HG03442 (cell line): ENCODE measurements around the gene KAZN.

Experiments used
- ATAC-seq: cut with Tn5 transposase; IDR thresholded peaks from one replicate; pipeline ENCODE4 v1.9.1; 2021; ENCODE audit warnings: mild to moderate bottlenecking, moderate library complexity; ENCODE audit not compliant: unreplicated experiment

KAZN gene

DNA sequence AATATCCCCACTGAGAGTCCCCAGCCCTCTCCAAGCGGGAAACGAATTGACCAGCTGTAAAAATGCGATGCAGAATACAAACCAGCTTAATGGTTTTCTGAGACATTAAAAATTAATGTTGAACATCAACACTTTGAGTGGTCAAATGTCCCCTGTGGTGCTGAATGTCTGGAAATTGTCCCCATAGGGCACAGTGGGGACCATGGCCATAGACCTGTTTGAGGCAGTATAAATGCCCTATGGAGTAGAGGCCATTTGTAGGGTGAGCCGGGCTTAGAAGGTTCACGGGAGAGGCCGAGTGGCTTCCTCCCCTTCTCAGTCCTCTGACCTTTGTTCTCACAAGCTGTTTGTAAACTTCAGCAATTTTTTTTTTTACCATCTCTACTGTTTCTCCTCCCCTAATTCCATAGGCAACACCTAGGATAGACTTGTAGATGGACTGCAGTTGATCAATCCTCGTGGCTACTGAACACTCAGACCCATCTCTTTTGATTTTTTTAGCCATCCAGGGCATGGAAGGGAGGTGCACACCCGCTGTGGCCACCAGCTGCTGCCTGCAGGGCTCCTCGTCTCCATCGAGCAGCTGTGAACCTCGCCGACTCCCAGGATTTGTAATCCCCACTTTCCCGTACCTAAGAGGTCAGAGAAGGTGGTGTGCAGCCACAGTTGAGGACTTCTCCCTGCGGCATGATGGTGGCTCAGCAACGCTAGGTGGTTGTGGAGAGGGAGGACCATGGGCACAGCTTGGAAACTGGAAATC, 41.0 kb downstream of the KAZN start:
- no peak for ATAC-seq

DNA sequence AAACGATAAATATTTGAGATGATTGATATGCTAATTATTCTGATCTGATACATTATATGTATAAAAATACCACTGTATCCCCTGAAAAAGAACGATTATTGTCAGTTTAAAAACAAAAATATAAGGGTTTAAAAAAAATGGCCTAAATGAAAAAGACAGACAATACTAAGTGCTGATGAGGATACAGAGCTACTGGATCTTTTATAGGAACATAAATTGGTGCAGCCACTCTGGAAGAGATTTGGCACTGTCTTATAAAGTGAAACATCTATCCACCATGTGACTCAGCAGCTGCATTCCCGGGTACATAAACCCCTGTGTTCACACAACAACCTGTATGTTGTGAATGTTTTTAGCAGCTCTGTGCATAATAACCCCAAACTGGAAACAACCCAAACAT, 44.2 kb downstream of the KAZN start:
- no peak for ATAC-seq

DNA sequence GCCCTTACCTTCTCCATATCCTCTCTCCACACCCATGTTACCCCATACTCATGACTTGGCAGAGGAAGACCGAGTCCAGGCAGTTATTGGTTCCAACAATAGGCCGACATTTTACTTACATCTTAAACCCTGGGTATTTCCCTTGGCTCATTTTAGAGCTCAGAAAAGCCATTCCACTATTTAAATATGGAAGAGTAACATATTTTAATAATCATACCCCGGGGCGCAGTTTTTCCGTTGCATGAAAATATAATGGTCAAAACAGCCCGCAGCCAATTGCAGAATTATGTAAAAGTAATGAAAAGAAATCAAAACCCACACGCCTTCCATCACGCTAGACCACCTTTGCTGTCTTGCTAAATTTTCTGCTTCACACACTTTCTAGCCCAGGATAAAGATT, 48.5 kb downstream of the KAZN start:
- ATAC-seq = no peak

DNA sequence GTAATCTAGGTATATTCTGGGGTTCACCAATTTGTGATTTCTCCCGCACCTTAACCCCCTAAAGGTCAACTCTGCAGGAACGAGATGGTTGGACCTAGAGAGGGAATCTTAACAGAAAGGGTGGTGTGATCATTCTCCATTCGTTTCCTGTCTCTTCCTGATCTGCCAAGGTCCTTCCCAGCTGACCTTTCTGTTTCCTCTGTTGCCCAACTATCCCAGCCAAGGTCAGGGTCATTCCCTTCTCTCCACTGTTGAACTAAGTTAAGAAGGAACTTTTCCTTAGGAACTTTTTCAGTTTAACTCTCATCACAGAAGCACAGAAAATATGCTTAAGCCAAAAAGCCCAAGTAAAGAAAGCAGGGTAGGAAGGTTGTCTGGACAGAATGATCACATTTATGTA, 49.3 kb downstream of the KAZN start:
- no peak for ATAC-seq

DNA sequence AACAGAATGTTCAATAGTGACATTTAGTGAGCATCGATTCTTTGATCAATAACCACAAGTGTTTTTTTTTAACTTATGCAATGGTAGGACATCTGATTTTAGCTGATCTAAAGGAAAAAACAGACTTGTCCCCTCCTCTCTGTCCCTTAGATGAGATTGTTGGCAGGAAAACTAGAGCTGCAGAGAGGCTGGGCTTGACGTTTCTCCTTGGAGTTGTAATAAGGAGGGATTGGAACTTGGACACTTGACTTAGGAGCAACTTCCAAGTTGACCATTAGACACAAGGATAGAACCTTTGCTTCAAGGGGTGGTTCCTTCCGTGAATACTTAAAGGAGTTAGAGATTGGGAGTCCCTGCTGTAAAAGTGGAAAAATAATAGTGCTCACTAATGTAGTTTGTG, 49.9 kb downstream of the KAZN start:
- ATAC-seq = no peak

DNA sequence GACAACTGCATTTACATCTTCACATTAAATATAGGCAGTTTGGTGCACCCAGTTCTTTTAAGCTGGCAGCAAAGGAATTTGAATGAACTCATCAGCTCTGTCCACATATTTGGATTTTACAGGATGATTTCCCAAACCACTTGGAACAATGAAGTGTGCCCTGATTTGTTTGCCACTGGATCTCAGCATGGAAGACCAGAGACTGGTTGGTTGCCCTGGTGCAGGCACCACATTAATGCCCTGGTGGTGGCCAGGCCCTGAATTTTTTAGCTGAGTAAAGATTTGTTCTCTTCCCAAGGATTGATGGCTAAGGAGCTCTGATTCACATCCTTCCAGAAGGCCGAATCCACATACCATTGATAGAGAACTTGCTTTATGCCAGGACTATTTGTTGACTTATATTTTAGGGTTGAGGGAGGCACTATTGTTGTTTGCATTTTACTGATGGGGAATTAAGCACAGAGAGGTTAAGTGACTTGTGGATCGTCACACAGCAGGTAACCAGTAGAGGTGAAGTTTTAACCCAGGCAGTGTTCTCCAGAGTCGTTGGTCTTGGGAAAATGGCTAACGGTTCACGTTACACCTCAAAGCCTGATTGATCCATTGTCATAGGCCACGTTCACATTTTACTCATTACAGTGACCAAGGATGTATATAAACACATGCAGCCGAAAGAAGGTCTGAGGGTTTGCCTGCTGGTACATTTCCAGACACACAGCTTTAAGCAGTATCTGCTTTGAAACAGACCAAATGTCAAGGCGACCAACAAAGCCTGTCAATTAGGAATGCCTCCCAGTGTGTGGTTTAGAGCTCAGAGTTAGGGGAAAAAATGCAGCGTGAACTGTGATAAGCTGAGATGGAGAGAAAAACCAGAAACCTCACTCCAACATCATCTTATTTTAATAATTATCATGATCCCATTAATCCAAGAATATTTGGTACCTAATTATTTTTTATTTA, 50.7 kb downstream of the KAZN start:
- ATAC-seq = no peak

DNA sequence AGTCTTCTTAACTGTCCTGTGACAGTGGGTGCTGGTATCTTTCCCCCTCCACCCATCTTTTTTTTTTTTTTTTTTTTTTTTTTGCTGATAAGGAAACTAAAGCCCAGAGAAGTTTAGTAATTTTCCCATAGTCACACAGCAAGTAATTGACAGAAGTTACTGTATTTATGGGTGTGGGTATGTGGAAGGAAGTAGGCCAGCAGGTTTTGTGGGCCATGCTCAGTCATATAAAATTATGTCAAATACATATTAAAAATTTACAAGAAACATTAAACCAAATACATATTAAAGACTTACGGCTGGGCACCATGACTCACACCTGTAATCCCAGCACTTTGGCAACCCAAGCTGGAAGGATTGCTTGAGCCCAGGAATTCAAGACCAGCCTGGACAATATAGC, 51.5 kb downstream of the KAZN start:
- ATAC-seq = no peak

DNA sequence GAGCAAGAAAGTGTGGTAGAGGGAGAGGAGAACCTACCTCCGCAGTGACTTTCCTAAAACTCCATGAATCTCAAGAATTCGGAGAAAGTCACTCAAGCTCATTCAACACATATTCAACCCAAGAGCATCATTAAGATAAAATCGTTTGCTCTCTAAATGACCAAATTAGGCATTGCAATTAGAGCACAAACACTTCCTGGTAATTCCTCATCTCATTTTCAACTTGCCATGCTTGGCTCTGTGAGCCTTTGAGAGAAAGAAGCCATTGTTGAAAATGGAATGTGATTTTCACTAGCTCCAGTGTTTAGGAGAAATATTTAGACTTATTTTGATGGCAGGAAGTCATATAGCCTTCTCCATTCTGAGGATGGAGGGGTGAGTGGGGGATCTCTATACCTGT, 52.5 kb downstream of the KAZN start:
- no peak for ATAC-seq

DNA sequence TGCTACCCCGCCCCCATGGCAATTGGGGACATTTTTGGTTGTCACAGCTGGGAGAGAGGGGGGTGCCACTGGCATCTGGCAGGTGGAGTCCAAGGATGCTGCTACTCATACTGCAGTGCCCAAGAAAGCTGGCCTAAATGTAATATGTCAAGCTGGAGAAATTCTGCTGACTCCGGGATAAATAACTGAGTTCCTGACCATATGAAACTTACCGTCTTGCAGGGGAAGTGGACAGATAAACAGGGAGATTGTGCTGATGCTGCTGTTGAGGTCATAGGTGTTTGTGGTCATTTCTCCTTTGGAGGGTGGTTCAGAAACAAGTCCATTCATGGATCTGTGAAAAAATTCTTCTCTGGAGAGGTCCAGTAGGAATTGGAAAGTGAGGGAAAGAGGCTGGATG, 54.4 kb downstream of the KAZN start:
- ATAC-seq = no peak

DNA sequence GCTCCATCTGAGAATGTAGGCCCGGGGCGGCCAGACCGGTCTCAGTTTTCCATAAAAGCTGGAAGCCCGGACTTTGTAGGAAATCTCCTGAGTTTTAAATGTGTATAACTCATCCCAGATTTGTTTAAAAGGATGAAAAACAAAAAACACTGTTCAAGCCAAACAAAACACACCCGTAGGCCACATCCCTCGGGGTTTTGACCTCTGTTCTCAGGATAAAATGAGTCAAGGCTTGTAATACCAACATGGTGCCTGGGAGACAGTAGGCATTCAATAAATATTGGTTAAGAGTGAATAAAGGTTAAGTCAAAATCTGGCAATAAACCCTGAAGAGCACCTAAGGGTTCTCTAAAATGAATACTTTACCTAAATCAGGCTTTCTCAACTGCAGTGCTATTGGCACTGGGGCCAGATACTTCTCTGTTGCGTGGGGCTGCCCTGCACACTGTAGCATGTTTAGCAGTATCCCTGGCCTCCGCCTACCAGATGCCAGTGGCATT, 55.0 kb downstream of the KAZN start:
- ATAC-seq = no peak

DNA sequence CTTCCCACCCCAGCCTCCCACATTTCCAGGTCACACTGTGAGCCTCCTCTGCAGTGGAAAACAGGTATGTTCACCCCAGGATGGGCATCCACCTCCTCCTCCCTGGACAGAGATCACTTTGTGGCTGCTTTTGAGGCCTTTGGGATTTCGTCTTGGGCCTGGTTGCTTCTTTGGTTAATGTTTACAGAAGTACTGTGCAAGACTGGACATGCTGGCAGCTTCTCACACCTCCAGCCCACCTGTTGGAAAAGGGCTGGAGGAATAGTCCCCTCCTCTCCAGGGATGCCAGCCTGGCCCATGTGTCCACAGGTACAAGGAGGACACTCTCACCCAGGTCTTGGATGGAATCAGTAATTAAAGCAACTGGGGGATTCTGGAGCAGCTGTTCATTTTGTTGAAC, 56.1 kb downstream of the KAZN start:
- ATAC-seq = no peak

DNA sequence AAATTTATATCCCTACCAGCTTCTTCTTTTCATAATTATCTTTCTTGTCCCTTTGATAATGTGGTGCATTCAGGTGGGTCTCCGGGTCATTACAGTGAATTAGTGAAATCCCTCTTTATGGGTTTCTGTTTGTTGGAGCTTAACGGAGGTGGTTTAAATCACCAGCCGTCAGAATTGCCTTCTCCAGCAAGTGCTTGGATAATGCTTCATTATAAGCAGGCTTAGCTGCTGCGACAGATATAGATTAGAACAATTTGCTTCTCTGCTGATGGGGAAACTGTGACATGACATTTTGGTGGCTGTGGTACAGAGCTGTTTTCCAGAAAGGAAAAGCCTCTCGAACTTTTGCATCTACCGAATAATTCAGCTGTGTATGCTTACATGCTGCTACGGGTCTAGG, 56.9 kb downstream of the KAZN start:
- ATAC-seq = no peak

DNA sequence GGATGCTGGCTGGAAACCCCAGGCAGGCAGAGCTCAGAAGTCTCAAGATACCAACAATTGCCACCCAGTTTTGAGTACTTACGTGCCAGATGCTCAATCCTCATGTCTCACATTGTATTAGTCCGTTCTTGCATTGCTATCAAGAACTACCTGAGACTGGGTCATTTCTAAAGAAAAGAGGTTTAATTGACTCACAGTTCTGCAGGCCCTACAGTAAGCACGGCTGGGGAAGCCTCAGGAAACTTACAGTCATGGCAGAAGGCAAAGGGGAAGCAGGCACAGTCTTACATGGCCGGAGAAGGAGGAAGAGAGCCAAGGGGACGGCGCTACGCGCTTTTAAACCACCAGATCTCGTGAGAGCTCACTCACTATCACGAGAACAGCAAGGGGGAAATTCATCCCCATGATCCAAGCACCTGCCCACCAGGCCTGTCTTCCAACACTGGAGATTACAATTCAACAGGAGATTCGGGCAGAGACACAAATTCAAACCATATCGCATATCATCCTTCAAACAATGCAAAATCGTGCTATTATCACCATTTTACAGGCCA, 58.0 kb downstream of the KAZN start:
- no peak for ATAC-seq

DNA sequence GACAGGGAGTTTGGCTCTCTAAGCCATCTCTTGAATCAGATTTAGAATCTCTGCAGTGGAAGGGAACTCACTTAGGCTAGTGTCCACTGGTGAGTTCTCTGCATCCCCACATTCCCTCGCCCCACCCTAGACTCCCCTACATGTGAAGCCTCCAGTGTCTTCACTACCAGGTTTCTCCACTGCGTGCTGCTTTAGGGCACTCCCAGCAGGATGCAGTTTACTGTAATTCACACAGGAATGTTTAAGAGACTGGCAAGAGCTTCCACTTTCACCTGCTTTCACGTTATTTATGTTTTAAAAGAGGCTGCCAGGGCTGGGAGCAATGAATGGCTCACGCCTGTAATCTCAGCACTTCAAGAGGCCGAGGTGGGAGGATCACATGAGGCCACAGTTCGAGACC, 60.2 kb downstream of the KAZN start:
- ATAC-seq = no peak

DNA sequence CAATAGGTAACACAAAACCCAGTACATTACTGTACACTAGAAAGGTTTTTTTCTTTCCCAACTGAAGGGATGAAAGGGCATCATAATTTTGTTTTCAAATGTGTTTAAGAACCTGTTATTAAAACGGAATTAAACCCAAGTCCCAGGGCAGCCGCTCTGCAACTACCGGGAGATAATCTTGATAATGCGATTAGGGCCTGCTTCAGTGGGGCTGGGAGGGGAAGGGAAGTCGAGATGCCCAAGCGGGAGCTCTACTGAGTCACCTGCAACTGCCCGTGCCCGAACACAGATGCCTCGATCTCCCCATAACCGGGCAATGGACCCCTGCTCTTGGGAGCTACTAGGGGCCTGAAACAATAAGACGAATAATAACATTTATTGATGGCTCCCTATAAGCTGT, 61.4 kb downstream of the KAZN start:
- no peak for ATAC-seq

DNA sequence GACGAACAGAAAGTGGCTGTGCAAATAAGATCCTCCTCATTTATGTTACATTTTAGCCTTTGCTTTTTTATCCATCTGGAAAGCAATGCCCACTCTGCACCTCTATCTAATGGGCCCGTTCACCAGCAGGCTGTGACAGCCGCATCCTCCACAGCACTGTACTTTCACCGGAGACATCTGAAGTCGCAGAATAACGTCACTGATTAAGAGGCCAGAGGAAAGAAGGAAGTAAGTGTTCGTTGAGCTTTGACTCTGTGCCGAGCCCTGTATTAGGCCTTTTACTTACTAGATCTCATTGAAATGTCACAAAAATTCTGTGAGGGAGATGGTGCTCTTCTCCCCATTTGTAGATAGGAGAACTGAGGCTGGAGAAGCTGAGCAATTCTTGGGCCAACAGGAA, 62.3 kb downstream of the KAZN start:
- ATAC-seq = no peak

DNA sequence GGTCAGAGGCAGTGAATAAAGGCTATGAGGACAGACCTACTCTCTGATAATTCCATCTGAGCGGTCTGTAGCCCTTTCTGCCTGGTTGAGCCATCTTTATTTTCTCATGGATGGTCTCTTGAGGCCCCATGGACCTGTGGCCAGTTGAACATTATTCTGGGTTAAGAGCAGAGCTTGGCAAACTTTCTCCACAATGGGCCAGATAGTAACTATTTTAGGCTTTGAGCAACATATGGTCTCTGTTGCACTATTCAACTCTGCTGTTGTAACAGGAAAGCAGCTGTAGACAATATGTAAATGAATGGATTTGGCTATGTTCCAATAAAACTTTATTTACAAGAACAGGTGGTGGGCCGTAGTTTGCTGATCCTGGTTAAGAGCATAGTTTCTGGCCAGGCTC, 62.7 kb downstream of the KAZN start:
- no peak for ATAC-seq

DNA sequence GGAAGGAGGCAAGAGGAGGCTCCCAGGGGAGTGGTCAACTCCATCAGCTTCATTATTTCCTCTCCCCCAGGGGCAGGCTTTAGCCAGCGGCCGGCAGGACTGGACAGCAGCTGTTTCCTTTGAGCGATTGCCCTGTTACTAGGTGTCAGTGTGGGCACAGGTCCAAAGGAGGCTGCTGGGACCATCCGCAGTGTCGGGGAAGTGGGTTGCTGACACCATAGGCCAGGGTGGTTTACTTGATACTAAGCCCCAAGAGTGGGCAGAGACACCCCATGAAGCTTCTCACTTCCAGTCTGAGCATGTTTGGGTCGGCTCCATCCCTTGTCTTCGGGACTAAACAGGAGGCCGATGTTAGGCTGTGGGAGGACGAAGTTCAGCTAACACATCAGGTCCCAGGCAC, 63.6 kb downstream of the KAZN start:
- no peak for ATAC-seq

DNA sequence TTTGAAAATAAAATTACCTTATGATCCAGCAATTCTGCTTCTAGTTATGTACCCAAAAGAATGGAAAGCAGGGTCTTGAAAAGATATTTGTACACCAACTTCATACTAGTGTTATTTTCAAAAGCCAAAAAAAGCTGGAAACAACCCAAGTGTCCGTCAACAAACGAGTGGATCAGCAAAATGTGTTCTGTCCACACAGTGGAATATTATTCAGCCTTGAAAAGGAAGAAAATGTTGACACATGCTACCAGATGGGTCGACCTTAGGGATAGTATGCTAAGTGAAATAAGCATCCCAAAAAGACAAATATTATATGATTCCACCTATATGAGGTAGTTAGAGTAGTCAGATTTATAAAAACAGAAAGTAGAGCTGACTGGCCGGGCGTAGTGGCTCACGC, 65.3 kb downstream of the KAZN start:
- no peak for ATAC-seq

DNA sequence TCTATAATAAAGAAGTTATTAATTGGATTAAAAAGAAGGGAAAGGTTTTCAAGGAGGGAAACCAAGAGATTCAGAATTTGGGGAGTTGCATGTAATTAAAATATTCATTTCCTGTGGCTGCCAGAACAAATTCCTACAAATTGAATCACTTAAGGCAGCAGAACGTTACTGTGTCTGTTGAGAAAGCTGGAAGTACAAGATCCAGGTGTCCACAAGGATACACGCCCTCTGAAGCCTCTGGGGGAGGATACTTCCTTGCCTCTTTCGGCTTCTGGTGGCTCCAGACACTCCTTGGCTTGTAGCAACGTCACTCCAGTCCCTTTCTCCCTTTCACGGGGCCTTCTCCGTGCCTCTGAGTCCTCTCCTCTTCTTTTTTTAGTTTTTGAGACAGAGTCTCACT, 67.9 kb downstream of the KAZN start:
- ATAC-seq = no peak

DNA sequence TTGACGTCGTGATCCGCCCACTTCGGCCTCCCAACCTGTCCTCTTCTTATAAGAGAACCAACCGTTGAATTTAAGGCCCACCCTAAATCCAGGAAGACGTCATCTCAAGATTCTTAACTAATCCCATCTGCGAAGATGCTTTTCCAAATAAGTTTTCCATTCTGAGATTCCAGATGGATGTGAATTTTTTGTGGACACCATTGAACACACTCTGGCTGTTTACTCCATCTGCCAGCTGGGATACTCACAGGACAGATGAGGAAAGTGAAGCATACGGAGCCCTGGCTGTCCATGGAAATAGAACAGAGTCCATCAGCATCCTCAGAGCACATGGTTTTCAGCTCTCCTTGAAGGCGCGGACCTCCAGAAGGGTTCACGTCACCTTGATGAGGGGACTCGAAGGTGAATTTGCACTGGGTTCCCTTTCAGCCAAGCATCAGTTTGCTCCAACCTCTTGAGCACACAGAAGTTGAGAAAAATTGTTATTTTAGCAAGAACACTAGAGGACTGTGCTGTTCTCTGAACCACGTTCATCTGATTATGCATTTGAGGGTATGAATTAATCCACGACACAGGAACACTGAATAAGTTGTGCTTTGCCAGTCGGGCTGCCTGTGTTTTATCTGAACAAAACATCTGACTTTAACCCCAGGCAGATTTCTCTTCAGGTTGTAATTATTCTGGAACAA, 68.6 kb downstream of the KAZN start:
- no peak for ATAC-seq
